Calu3 (cell line): Measurements from ENCODE around the gene EPYC. TPM values are rescaled to one million over a fixed set of nuclear protein-coding genes. Genes with fewer than 3 reads are reported as not detected.

Source experiments
- BruUV-seq: library from RNA; stranded (reverse); fragments of 400-500 nt; replicated peaks from 2 replicates; lab custom pipeline; 2021; lab: Mats Ljungman, UMichigan
- CTCF ChIA-PET: fragments of 300-600 bp; sonication (Branson Sonifier 250); formaldehyde crosslinking; loops from one replicate; lab custom pipeline; 2022; ENCODE audit warnings: antibody characterized with exemption; lab: Charles Lee
- DNase-seq: peaks from one replicate; pipeline ENCODE4 v3.0.0; 2022
- H3K27ac Mint-ChIP-seq: one replicate; pipeline ENCODE4 v1.8.0; 2022; ENCODE audit warnings: mixed read lengths; ENCODE audit not compliant: unreplicated experiment
- H3K27me3 Mint-ChIP-seq: one replicate; pipeline ENCODE4 v1.8.0; 2022; ENCODE audit warnings: mixed read lengths; ENCODE audit not compliant: unreplicated experiment
- H3K36me3 Mint-ChIP-seq: one replicate; pipeline ENCODE4 v1.8.0; 2022; ENCODE audit warnings: mild to moderate bottlenecking, moderate library complexity, mixed read lengths; ENCODE audit not compliant: insufficient read depth, unreplicated experiment
- H3K4me1 Mint-ChIP-seq: one replicate; pipeline ENCODE4 v1.8.0; 2022; ENCODE audit warnings: mild to moderate bottlenecking, low read depth, mixed read lengths; ENCODE audit not compliant: unreplicated experiment
- H3K4me3 Mint-ChIP-seq: one replicate; pipeline ENCODE4 v1.8.0; 2022; ENCODE audit warnings: mild to moderate bottlenecking, low read depth, moderate library complexity, mixed read lengths; ENCODE audit not compliant: unreplicated experiment
- H3K9me3 Mint-ChIP-seq: one replicate; pipeline ENCODE4 v1.8.0; 2022; ENCODE audit warnings: low read depth, mixed read lengths; ENCODE audit not compliant: unreplicated experiment
- CTCF ChIP-seq: fragments of 200-600 bp; IDR thresholded peaks from one replicate; pipeline ENCODE4 v1.8.0; 2022; ENCODE audit warnings: antibody characterized with exemption; ENCODE audit not compliant: unreplicated experiment
- intact Hi-C: fragments of 100-400 bp; cut with micrococcal nuclease; formaldehyde crosslinking; loops from one replicate; pipeline ENCODE4 v1.10.0; 2022; ENCODE audit not compliant: unreplicated experiment
- total RNA-seq: library from RNA; stranded (reverse); gene quantifications from 2 replicates; pipeline ENCODE4 v1.2.3, GENCODE V29; 2022

EPYC gene
- total RNA-seq, 1 experiment from 2014 or later = not detected

DNA sequence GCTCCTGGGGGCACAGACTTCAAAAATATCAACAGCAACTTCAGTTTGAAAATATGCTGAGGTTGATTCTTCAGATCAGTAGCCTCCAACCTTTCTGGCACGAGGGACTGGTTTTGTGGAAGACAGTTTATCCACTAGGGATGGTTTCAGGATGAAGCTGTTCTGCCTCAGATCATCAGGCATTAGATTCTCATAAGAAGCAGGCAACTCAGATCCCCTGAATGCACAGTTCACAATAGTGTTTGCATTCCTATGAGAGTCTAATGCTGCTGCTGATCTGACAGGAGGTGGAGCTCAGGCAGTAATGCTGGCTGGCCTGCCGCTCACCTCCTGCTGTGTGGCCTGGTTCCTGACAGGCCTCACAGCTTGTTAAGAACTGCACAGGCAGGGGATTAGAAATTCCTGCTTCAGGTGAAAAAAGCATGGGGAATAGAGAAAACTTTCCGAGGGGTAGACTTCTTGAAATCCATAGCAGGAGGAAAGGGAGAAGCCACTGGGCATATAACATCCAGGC lies 12.8 kb downstream of the EPYC start:
- TF ChIP-seq CTCF = no peak
- Mint-ChIP-seq H3K36me3 (no peaks in the 10 kb centered on the region), H3K27me3 (no peaks in the 10 kb centered on the region), H3K4me1 (peaks cover 16% of the 10 kb centered on the region), H3K27ac (no peak overlapping the region), H3K4me3 (no peak overlapping the region), H3K9me3 (no peaks in the 10 kb centered on the region)
- CTCF ChIA-PET = no interaction called here
- DNase-seq = no peak
- no TSS peak for BruUV-seq
- intact Hi-C loops = no loop called here

GRCh38 chr12:90990611-90991010 lies 14.2 kb downstream of the EPYC start:
- no peak overlapping the region for H3K27ac Mint-ChIP-seq
- H3K27me3 Mint-ChIP-seq = no peaks in the 10 kb centered on the region
- CTCF ChIA-PET = no interaction called here
- H3K4me1 Mint-ChIP-seq = peaks cover 16% of the 10 kb centered on the region
- no peak overlapping the region for H3K4me3 Mint-ChIP-seq
- no peaks in the 10 kb centered on the region for H3K36me3 Mint-ChIP-seq
- intact Hi-C loops = no loop called here
- no peak for TF ChIP-seq CTCF
- no TSS peak for BruUV-seq
- H3K9me3 Mint-ChIP-seq = no peaks in the 10 kb centered on the region
- no peak for DNase-seq

- Mint-ChIP-seq H3K4me1 (peaks cover 8% of the 10 kb centered on the region), H3K4me3 (no peak overlapping the region), H3K27ac (no peak overlapping the region), H3K9me3 (no peaks in the 10 kb centered on the region), H3K36me3 (no peaks in the 10 kb centered on the region), H3K27me3 (no peaks in the 10 kb centered on the region)
- intact Hi-C loops = no loop called here
- no peak for TF ChIP-seq CTCF
- CTCF ChIA-PET = no interaction called here
- DNase-seq = no peak
- BruUV-seq = no TSS peak
These were observed 15.1 kb downstream of the EPYC start for GRCh38 chr12:90989686-90990111.

DNA sequence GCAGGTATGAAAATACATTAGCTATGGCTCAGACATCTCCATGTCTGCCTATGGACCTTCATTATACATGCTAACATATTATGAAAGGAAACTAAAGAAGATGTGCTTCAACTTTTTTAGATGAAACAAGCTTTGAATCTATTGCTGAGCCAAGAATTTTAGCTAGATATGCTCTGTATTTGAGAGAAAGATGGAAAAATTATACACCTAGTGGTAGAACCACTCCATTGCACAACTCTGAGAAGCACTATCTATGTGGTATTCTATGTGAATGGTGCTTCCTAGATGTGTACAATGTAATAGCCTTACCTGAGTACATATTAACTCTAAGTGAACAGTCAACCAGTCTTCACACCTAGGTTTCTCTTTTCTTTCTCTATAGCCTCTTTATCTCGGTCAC lies 17.3 kb downstream of the EPYC start:
- intact Hi-C loops = no loop called here
- Mint-ChIP-seq H3K9me3 (no peaks in the 10 kb centered on the region), H3K4me1 (peaks cover 7% of the 10 kb centered on the region), H3K27me3 (no peaks in the 10 kb centered on the region), H3K27ac (no peak overlapping the region), H3K36me3 (no peaks in the 10 kb centered on the region), H3K4me3 (no peak overlapping the region)
- CTCF ChIA-PET = no interaction called here
- no peak for TF ChIP-seq CTCF
- no TSS peak for BruUV-seq
- DNase-seq = no peak
